22Rv1 (cell line): ENCODE measurements around the gene SLC9A5.

ENCODE experiments used
- H3K27ac ChIP-seq: fragments of 450-650 bp; 2 replicates; pipeline ENCODE4 v1.5.1; 2017
- ZFX ChIP-seq: fragments of 450-650 bp; IDR thresholded peaks from 2 replicates; pipeline ENCODE4 v1.6.1; 2017; ENCODE audit warnings: antibody characterized with exemption, borderline replicate concordance
- TF ChIP-seq, protein P1 (sequence below): fragments of 450-650 bp; IDR thresholded peaks from 2 replicates; pipeline ENCODE4 v1.5.1; 2017; ENCODE audit warnings: mild to moderate bottlenecking

The SLC9A5 gene

DNA sequence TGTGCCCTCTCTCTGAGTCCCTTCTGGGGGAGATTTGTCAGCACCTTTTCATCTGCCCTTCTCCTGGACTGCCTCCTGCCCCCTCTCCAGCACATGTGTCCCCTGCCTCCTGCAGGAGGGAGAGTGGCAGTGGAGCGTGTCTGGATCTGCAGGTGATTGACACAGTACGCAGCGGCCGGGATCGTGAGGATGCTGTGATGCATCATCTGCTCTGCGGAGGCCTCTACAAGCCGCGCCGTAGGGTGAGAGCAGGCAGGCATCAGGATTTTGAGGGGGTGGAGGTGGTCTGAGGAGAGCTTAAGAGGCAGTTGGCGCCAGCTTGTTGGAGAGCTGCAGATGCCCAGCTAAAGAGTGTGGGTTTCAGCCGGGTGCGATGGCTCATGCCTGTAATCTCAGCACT is 10.9 kb downstream of the SLC9A5 start:
- no peak overlapping the region for H3K27ac ChIP-seq
- TF ChIP-seq, protein P1, sequence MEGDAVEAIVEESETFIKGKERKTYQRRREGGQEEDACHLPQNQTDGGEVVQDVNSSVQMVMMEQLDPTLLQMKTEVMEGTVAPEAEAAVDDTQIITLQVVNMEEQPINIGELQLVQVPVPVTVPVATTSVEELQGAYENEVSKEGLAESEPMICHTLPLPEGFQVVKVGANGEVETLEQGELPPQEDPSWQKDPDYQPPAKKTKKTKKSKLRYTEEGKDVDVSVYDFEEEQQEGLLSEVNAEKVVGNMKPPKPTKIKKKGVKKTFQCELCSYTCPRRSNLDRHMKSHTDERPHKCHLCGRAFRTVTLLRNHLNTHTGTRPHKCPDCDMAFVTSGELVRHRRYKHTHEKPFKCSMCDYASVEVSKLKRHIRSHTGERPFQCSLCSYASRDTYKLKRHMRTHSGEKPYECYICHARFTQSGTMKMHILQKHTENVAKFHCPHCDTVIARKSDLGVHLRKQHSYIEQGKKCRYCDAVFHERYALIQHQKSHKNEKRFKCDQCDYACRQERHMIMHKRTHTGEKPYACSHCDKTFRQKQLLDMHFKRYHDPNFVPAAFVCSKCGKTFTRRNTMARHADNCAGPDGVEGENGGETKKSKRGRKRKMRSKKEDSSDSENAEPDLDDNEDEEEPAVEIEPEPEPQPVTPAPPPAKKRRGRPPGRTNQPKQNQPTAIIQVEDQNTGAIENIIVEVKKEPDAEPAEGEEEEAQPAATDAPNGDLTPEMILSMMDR = no peak
- no peak for TF ChIP-seq ZFX

GRCh38 chr16:67260426-67261063 is 11.8 kb downstream of the SLC9A5 start:
- H3K27ac ChIP-seq = no peak overlapping the region
- TF ChIP-seq, protein P1 = peak; percentile 76
- TF ChIP-seq ZFX = no peak

DNA sequence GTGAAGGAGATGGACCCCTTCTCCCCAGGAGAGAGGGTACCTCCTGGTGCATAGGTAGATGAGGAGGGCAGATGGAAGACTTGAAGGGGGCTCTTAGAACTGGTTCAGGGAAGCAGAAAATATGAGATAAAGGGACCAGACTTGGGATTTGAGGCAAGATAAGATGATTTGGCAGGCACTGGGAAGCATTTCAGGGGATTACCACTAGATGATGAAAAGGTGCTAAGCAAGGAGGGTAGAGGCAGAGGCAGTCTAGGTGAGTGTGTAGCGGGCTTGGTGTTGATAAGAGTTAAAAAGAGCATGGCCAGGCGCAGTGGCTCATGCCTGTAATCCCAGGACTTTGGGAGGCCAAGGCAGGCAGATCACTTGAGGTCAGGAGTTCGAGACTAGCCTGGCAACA is 14.4 kb downstream of the SLC9A5 start:
- TF ChIP-seq, protein P1 = no peak
- TF ChIP-seq ZFX = no peak

GRCh38 chr16:67264277-67264676 is 15.5 kb downstream of the SLC9A5 start:
- TF ChIP-seq ZFX = no peak
- TF ChIP-seq, protein P1 = no peak
- no peak overlapping the region for H3K27ac ChIP-seq

More for the DNA sequence above, 14.4 kb downstream of the SLC9A5 start:
- no peak overlapping the region for H3K27ac ChIP-seq

- H3K27ac ChIP-seq = no peak overlapping the region
- TF ChIP-seq, protein P1 = no peak
- no peak for TF ChIP-seq ZFX
Measured at GRCh38 chr16:67264866-67265265, 16.1 kb downstream of the SLC9A5 start.

- no peak overlapping the region for H3K27ac ChIP-seq
- TF ChIP-seq ZFX = no peak
- TF ChIP-seq, protein P1 = no peak
Measured at GRCh38 chr16:67265834-67266233, 17.1 kb downstream of the SLC9A5 start.

DNA sequence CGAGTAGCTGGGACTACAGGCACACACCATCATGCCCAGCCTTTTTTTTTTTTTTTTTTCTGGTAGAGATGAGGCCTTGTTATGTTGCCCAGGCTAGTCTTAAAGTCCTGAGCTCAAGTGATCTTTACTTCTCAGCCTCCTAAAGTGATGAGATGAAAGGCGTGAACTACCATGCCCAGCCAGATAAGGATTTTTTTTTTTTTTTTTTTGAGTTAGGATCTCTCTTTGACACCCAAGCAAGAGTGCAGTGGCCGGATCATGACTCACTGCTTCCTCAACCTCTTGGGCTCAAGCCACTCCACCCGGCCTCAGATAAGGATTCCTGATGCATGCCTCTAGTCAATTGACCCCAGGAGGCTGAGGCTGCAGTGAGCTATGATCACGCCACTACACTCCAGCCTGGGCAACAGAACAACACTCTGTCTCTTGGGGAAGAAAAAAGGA is 19.4 kb downstream of the SLC9A5 start:
- H3K27ac ChIP-seq = no peak overlapping the region
- TF ChIP-seq, protein P1 = no peak
- TF ChIP-seq ZFX = no peak
